GM18508 (cell line): Measurements from ENCODE around the gene ACSF3.
"Not testable (repeated sequence)": the region's sequence is repeated elsewhere in the genome, so short reads cannot be mapped to it uniquely, and the experiment has no call there.

Experiments used
- ATAC-seq: cut with Tn5 transposase; IDR thresholded peaks from one replicate; pipeline ENCODE4 v1.9.1; 2021; ENCODE audit warnings: moderate number of reproducible peaks; ENCODE audit not compliant: insufficient read depth, unreplicated experiment

Gene ACSF3

DNA sequence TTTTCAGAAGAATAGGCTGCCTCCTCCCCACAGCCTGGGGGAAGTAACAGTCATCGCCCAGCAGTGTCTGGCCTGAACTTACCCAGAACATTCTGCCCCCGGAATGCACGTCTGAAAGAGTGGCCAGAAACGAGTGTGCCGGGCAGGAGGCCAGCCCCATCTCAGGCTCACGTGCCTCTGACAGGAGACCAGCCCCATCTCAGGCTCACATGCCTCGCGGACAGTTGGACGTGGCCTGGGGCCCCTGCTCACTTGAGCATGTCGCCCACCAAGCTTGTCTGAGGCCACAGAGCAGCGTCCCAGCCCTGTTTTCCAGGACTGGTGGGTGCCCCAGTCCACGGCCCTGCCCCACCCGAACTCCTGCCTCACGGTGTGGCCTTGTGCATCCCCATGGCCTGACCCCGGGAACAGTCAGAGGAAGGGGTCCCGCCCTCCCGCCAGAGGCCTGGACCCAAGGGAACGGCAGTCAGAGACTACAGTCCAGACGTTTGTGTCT lies 61.6 kb downstream of the ACSF3 start:
- no peak for ATAC-seq

DNA sequence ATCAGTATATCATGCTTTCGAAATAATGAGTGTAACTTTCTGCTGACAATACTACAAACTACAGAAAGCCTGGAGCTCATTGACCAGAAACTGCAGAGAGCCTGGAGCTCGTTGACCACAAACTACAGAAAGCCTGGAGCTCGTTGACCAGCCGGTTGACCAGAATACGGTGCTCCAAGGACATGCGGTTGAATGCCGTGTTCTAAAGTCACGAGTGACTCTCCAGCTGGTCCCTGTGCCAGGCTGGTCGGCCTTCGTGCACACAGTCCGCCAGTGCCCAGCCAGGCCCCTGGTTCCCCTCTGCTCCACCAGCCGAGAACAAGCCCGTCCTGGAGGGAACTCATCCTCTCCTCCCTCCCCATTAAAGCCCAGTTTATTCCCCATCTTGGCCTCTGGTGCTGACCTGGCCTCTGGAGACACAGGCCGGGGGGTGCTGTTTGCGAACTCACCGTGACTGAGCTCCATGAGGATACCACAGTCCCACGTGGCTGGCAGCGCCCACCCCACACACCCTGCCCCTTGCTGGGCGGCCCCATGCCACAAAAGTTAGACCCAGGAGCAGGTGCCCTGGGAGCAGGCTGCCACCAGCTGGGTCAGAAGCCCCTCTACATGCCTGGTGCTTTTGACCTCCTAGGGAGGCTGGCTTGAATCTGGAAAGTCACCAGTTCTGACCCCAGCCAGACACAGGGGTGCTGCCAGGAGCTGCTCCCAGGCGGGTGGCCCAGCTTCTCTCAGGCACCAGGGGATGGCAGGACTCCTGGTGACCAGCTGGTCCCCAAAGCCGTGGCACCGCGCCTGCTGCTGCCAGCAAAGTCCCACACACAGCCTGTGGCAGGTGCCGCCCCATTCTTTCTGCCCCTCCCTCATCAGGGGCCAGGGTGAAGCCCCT lies 62.4 kb downstream of the ACSF3 start:
- no peak for ATAC-seq

DNA sequence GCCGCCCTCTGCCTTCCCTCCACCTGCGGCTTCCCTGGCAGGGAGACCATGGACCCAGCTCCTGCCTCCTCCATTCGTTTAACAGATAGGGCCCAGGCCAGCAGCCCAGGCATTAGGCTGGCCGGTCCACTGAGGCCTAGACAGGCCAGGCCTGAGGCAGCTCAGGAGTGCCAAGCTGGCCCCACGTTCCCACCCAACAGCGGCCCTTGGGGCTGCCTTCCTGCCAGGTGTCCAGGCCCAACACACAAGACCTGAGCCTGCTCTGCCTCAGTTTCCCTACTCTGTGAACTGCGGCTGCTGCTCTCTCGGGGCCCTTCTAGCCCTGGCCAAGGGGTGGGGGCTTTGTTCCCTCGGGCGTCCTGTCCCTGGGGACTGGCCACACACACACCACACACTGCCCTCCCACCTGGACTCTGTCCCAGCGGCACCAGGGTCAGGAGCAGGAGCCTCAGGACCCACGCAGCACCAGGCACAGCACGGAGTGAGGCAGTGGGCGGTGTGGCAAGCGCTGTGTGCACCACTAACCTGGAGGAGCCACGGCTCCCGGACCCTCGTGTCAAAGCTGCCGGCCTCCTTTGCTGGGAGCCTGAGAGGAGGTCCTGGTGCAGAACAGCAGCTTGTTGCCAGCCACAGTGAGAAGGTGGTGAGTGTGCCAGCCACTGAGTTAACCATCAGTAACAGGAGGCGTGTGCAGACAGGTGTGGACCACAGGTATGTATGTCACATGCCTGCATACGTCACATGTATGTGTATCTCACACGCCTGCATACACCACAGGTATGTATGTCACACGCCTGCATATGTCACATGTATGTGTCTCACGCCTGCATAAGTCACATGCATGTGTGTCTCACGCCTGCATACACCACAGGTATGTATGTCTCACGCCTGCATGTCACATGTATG lies 63.3 kb downstream of the ACSF3 start:
- no peak for ATAC-seq

DNA sequence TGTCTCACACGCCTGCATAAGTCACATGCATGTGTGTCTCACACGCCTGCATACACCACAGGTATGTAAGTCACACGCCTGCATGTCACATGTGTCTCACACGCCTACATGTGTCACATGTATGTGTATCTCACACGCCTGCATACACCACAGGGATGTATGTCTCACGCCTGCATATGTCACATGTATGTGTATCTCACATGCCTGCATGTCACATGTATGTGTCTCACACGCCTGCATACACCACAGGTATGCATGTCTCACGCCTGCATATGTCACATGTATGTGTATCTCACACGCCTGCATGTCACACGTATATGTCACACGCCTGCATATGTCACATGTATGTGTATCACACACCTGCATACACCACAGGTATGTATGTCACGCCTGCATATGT lies 64.1 kb downstream of the ACSF3 start:
- ATAC-seq, result no peak

DNA sequence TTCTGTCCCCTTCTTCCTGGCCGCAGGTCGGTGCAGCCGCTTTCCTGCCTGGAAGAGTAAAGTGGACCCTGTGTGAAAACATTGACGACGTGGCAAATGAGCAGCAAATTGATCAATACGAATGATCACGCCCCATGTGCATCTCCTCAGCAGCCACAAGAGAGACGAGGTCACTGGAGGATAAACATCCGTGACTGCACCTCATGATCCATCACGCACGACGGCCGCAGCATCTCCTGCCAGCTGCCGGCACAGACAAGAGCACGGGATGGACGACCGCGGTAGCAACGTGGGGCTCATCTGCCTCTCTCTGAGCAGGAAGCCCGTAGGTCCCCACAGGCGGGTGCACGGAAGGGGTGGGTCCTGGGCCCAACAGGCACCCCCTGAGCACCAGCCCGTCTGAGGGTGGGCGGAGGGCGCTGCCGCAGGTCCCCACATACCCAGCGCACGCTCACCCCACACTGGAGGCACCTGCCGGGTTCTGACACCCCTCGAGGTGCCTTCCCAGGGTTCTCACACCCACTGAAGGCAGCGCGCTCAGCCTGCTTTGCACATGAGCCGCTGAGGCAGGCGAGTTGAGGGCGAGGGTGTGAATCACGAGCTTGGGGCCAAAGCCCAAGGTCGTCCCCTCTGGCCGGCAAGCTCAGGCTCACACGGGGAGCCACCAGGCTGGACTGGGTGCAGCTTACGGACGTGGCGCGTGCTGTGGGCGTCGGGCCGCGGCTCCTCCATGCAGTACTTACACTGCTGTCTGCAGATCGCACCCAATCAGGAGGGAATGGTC lies 65.6 kb downstream of the ACSF3 start:
- no peak for ATAC-seq

DNA sequence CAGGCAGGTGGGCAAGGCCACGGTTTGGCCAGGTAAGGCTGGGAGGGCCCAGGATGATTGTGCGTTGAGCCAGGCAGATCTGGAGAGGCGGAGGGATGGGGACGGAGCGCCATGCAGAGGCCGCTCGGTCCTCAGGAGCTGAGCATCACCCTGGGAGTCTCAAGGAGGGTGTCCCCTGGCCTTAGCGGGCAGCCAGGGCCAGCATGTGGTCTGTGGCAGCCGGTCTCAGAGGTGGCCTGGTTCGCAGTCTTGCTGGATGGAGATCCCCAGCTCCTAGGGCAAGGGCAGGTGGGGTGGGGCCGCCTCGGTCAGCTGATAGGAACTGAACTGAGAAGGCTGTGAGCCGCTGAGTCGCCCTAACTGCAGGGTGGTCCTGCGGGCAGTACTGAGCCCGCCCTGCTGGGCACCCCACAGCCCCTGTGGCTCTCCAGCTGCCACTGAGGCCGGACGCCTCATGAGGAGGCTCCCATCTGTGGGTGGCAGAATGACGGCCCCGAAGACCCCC lies 66.2 kb downstream of the ACSF3 start:
- ATAC-seq, result no peak

DNA sequence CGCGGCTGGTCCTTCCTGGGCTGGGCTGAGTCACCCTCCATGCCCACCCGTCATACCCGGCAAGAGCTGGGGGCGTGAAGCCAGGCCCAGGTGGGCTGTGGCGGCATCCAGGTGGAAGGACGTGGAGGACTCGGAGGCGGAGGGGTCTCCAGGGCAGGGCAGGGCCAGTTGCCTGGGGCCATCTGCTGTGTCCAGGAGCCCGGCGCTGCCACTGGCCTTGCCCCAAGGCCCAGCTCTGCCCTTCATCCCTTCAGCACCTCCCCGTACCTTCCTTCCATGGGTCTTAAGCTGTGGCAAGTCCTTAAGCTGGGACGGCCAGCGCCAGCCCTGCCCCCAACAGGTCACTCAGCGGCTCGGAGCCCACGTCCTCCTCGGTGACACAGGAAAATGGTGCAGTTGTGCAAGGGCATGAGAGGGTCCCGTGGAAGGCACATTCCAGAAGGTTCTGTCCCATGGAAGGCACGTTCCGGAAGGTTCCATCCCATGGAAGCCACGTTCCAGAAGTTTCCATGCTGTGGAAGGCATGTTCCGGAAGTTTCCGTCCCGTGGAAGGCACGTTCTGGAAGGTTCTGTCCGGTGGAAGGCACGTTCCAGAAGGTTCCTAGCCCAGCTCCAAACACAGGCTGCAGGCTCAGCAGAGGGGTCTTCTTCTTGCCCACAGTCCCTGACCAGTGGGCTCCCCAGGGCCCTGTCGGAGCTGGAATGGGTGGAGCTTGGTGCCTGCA lies 67.5 kb downstream of the ACSF3 start:
- ATAC-seq, result no peak

DNA sequence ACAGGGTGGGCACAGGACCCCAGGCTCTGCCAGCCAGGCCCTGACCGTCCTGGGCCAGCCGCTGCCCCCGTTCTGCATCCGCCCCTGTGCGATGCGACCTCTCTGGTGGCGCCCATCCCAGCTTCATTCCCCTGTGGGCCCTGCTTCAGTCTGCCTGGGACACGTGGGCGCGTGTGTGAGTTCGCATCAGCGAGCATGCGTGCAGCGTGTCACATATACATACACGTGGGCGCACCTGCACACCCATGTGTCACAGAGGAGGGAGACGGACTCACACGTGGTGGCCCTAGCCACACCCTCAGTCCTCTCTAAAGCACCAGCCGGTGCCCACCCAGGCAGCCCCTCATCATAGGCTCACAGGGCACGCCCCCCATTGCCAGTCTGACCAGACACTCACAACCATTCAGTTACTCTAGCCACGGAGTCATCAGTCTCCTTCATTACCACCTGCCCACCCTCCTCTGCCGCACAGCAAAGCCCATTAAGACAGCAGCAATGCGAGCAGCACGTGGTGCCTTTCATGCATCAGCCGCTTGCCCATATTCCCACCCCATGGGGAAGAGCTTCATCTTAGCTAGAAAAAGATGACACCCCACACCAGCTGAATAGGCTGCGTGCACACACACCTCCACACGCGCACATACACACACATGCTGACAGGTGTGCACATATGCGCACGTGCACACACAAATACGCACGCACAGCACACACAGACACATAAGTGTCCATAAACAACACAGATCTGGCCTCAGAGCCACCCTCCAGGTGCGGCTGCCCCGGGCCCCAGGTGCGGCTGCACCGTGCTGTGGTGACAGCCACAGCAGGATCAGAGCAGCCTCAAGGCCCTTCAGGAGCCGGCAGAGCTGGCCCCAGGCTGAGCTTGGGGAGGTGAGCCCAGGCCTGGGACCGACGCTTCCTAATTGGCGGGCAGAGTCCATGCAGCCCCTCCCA lies 68.4 kb downstream of the ACSF3 start:
- no peak for ATAC-seq

DNA sequence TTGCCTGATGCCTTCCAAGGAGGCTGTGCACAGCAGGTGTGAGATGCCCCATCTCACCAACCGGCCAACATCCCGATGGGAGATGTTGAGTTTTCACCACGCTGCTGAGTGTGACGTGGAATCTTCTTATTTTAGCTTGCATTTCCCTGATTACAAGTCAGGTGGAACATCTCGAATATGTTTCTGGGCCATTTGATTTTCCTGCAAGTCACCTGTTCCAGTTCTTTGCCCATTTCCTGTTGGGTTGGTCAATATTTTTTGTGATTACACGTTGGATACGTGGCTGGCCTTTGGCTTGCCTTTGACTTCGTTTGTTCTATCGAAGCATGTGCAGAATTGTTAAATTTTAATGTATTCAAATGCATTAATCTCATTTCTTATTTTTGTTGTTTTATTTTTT lies 69.6 kb downstream of the ACSF3 start:
- ATAC-seq, result no peak

DNA sequence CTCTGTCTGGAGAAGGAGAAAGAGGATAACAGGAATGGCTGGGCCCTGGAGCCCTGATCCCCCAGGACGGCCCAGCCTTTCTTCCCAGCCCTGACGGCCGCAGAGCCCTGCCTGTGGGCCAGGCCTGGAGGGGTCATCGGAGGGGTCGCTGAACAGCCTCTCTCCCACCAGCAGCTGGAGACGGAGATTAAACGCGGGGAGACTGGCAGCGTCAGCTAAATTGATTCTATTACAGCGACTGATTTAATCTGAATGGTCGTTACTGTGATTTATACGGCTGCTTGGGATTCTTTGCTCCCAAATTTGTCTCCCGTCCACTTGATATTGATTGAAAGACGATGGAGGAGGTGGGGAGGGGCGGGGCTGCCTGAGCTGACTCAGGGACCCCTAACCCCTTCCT lies 70.8 kb downstream of the ACSF3 start:
- no peak for ATAC-seq

DNA sequence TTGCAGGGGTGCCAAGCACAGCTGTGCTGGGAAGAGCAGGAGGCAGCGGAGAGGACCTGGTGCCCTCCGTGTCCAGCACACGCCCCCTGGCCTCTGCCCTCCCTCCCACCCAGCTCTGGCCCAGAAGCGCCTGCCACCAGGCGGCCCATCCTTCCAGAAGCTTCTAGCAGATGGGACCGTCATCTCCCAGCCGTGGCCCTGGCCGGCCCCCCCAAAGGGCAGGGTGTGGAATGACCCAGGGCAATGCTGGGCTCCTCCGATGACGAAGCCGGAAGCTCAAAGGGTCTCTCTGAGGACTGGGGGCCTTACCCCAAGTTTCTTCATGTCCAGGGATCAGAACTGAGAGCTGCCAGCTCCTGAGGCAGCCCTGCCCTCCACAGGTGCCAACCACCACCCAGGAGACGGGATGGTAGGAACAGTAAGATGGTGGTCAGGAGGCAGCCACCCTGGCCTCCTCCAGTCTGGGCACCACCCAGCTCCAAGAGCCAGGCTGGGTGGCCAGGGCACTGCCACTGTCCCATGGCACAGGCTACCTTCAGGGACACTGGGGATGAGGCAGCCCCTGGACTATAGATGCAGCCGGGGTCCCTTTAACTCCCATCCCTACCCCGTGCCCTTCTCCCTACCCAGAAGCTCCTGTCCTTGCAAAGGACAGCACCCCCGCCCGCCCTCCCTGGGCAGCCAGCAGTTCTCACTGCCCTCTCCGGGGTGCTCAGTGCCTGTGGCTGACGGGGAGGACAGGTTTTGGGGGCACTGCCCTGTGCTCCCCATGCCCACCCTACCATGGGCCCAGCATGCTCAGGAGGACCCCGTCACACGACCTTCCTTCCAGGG lies 71.4 kb downstream of the ACSF3 start:
- no peak for ATAC-seq

DNA sequence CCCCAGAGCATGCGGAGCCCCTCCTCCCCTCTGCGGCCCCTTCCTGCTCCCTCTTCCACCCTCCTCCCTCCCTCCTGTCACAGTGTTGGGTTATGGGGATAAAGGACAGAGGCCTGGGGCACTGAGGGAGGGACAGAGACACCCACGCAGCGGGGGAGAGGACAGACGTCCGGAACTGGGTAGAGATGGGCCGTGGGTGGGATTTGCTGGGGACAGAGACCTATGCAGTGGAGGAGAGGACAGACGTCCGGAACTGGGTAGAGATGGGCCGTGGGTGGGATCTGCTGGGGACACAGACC lies 72.0 kb downstream of the ACSF3 start:
- ATAC-seq, result not testable (repeated sequence)

DNA sequence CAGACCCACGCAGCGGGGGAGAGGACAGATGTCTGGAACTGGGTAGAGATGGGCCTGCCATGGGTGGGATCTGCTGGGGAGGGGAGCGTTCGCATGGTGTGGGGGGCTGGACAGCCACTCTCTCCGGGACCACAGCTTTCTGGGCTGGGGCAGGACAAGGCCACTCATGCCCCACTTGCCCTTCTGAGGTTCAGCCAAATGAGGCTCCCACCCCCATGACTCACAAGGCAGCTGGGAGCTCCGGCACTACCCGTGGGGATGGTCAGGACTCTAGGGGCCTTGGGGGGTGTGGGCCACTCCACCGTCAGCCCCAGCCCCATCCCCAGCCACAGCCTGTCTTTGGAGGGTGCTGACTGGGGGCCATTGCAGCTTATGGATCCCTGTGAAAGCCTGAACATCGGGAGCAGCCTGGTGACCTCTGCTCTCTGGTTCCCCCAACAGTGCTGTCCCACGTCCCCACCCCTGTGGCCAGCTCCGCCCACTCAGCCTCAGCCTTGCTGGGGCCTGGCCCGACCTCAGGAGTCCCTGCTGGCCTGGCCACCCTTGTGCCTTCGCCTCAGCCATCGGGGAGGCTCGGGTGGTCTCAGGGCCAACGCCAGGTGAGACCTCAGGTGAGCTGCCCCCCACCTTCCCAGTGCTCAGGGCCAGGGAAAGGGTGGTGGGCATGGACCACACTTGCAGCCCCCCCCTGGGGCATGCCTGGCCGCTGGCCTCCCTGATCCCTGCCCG lies 73.2 kb downstream of the ACSF3 start:
- no peak for ATAC-seq

DNA sequence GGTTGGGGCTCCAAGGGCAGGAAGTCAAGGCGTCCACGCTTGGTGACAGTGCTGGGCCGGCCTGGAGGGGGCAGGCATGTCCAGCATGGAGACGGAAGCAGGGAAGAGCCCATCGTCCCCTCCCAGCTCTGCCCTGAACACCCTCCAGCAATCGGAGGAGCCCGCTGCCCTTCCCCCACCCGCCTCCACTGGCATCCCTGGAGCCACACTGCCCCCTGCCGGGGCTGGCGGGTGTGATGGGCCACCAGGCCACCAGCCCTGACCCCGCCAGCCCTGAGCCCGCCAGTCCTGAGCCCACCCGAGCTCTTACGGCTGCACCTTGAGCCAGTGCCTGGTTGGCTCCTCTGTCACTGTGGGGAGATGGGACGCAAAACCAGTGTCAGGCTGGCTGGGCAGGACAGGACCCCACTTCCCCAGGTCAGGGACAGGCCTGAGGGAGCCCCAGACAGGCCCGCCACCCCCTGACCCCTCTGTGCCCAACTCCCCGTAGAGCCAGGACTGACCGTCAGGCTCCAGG lies 73.8 kb downstream of the ACSF3 start:
- no peak for ATAC-seq

DNA sequence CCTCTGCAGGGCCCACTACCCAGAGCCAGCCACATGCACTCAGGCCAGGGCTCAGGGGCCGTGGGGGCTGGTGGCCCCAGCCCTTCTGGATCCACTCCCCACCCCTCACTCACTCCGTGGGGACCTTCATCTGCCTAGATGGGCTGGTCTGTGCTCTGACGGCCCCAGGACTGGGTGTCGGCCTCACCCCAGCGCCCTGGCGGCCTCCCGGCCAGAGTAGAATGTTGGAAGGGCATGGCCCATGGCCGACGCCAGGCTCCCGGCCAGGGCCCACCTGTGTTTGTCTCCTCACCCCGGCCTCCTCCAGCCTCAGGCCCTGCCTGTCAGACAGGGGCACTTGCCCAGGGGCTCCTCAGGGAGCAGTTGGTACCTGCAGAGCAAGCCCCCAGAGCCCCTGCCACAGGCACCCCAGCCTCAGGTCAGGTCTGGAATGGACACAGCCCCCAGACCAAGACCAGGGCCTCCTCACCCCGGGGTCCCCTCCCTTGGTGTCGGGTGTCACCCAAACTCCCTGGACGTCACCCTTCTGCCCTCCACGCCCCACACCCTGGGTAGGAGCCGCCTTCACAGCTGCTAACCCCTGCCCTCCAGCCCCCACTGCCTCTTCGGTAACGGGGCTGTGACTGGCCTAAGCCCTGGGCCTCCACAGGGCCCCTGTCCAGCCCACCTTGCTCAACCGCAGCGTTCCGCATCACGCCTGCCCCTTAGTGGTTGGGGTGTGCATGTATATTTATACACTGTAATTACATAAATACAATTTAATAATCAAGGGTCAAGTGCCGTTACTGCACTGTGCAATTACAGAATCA lies 74.9 kb downstream of the ACSF3 start:
- no peak for ATAC-seq

DNA sequence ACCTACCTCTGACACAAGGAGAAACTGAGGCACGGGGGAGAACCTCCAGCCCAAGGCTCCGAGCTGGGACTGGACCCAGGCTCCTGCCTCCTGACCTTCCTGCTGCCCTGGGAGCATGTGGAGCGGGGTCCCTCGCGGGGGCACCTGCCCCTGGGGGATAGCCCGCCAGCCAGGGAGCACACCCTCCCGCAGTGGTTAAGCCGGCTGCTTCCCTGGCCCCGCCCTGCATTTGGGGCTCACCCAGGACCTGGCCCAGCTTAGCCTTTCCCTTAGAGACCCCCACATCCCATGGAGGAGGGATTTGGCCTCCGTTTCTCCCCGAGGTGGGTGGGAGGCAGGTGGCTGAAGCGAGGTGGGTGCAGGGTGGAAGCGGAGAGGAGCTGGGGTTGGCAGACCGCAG lies 76.1 kb downstream of the ACSF3 start:
- no peak for ATAC-seq
